Activated T-cell treated with anti-CD3 and anti-CD28 coated beads for 1 hour (primary cell): Measurements from ENCODE around the gene RSRP1.

ENCODE experiments used
- DNase-seq: peaks from one replicate; pipeline ENCODE4 v3.0.0-alpha.2; 2020; ENCODE audit warnings: low read depth

RSRP1 gene

GRCh38 chr1:25217598-25218232, 29.5 kb downstream of the RSRP1 start:
- no peak for DNase-seq

DNA sequence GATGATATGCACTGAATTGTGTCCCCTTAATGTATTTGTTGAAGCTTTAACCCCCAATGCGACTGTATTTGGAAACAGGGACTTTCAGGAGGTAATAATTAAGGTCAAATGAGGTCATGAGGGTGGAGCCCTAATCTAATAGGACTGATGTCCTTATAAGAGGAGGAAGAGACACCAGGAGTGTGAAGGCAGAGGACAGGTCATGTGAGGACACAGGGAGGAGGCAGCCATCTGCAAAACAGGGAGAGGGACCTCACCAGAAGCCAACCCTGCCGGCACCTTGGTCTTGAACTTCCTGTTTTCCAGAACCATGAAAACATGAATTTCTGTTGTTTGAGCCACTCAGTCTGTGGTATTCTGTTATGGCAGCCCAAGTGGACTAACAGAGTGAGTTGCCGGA, 30.2 kb downstream of the RSRP1 start:
- DNase-seq = no peak

GRCh38 chr1:25216123-25216522, 31.1 kb downstream of the RSRP1 start:
- no peak for DNase-seq

DNA sequence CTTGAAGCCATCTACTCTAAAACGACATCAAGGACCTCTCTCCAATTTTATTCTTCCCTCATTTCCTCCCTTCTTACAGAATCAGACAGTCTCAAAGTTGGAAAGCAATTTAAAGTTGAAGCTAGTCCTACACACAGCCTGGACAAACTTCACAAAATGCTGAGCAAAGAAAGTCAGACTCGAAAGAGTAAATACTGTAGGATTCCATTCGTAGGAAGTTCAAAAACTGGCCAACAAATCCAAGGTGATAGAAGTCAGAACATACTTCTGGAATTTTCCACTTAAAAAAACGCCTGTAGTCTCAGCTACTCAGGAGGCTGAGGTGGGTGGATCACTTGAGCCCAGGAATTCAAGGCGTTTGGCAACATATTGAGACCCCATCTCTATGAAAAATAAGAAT, 34.5 kb downstream of the RSRP1 start:
- DNase-seq = no peak

DNA sequence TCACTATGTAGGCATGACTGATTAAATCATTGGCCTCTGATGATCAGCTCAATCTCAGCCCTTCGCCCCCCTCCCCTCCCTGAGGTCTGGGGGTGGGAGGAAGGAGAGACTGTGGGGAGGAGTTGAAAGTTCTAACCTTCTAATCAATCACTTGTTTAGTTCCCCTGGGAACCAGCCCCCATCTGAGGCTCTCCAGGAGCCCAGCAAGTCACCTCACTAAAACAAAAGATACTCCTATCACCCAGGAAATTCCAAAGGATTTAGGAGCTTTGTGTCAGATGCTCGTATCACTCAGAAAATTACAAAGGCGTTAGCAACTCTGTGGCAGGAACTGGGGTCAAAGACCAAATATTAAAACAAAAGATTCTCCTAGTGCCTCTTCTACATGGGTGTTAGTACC, 36.5 kb downstream of the RSRP1 start:
- no peak for DNase-seq

- no peak for DNase-seq
Observed at GRCh38 chr1:25209516-25209915, 37.7 kb downstream of the RSRP1 start.

DNA sequence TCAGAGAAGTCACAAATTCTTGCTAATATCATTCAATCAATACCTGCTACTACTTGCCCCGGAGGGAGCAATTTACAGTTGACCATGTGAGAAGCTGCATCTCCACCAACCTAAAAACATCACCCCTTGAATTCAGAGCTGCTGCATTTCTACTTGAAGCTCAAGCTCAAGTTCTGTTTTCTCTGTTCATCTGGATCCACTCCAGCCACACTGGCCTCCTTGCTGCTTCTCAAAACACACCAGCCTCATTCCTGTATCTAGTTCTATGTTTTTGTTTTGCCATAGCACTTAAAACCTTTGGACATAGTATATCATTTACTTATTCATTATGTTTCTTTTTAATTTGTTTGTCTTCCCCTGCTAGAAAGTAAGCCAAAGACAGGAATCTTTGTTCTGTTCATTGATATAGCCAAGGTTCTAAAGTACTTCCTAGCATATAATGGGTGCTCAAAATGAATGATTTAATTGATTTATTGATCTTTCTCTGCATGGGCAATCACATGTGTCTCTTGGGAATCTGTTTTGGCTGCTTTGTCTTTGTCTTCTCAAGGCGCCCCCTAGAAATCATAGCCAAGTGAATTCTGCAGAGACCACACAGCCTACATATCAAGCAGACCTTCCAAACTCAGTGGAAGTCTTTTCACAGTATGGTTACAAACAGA, 38.6 kb downstream of the RSRP1 start:
- no peak for DNase-seq

- no peak for DNase-seq
Observed at GRCh38 chr1:25208092-25208491, 39.2 kb downstream of the RSRP1 start.

DNA sequence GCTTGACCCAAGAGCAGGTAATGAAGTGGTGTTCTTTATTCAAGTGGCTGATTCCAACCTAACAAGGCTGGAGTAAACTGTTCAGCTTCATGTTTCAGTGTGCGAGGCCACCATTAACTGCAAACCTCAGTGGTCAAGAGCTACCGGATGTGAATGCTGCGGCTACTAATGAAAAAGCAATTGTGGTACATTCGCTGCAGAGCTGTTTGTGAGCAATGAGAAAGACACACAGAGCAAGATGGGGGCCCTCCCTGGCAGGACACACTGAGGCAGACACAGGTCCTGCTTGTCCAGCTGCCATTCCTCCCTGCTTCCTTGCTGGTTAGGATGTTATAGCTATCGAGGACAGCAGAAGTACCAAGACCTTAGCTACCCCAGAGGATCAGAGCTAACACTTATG, 41.1 kb downstream of the RSRP1 start:
- no peak for DNase-seq

DNA sequence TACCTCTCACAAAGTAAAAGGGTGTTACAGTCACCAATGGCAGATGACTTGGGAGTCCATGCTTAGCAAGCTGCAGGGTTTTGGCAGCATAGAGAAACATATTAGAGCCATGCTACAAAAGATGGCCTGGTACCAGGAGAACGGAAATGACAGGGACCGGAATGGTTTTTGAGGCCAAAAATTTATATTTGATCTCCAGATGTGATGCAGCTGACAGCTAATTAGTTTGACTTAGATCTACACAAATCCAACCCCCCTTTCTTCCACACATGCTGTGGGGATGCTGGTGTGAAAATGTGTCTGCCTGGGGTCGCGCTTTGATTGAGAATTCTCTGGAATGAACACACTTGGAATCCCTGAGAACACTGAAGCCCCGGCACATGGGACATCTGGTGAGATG, 41.5 kb downstream of the RSRP1 start:
- DNase-seq = no peak

DNA sequence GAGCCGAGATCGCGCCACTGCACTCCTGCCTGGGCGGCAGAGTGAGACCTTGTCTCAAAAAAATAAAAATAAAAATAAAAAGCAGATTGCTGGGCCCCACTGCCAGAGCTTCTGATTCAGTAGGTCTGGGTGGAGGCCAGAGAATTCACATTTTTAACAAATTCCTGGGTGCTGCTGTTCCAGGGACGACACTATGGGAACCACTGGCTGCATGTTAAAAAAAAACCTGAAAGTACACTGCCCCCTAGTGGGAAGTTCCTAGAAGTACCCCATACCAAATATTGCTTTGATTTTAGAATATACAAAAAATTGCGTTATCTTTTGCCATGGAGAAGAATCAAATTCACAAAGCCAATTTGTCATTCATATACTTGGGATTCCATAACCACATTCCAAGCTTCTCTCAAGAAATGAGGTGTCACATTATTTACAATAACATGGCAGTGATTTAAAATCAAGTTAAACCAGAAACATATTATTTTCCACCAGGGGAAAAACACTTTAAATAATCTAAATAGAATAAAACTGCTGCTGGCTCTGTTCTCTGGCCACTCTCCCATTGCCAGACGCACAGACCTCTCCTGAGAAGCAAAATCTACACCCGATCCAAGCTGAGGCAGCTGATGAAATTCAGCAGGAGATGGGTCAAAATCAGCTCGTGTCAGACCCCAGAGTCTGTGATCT, 42.3 kb downstream of the RSRP1 start:
- DNase-seq = no peak

- DNase-seq = no peak
Observed at GRCh38 chr1:25201006-25201405, 46.2 kb downstream of the RSRP1 start.

DNA sequence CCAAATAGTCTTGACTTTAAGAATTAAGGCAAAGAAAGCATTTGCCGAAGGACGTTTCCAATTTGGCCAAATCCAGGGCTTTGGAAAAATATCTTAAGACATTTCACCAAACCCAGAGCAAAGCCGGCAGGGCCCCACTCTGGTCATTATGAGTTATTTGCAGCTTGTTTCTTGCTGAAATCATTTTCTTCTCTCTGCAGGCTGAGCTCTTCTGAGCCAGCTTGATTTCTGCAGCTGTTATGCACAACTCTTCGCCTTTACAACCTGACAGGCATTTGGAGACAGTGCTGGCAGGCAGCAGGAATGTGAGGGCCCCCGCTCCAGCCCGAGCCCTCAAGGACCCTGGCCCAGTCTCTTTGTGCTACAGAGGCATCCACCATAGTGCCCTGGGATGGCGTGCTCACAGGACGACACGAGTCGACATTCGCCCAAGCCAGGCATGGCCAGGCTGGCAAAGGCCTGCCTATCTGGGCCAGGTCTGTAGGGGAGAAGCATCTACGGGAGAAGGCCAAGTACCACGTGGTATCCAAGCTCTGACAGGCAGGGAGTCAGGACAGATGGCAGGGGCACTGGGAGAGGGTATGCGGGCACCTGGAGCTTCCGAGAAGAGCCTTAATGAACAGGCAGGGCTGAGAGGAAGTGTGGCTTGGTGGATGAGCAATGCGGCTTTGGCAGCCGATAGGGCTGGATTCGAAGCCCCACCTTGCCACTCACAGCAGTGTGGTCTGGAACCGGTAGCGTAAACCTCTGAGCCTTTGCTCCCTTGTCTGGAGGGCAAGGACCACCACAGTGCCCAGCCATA, 47.2 kb downstream of the RSRP1 start:
- no peak for DNase-seq

DNA sequence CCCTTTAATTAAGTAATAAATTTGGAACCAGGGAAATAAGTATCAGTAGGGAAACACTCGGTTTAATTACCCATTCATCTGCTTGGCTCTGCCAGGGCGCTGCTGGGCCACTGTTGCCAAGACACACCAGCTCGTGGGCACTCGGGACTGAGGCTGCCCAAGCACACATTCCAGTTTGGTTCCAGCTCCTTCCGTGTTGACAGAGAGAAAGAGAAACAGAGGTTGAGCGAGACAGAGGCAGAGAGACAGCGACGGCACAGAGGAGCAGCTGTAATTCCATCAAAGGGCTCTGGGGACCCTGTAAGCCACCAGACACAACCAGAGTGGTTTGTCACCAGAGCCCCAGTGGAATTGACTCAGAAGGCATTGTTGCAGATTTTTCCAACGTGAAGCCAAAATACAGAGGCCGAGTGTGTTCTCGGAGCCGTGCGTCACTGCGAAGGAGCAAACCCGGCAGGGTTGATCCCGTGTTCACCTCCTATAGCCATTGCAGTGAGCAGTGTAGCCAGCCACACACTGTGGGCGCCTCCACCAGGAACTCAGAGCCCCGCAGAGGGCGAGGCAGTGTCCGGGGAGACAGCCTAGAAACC, 48.5 kb downstream of the RSRP1 start:
- DNase-seq = no peak

DNA sequence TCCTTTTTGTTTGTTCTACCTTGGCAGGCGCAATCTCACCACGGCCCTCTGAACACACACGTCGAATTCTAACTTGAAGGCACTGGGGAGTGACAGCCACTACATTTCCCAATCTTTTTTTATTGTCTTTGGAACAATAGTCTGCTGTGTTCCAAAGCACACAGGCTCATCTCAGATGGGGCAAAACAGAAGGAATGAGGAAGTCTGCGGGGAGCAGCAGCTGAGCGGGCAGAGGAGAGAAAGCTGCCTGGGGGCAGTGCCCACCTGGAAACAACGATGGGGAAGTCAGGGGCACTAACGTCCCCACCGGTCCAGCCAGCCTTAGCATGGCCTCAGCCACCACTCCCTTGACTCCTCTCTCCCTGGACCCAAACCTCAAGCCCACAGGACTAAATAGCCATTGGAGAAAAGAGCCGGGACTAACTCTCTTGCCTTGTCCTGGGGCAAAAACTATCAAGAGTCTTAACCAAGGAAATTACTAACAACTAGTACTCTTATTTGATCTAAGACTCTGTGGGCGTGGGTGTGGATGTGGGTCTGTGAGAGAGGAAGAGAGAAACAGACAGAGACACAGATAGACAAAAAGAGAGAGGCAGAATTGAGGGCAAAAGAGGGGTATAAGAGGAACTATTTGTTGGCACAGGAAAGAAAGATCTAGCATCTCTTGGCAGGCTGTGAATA, 49.1 kb downstream of the RSRP1 start:
- no peak for DNase-seq

DNA sequence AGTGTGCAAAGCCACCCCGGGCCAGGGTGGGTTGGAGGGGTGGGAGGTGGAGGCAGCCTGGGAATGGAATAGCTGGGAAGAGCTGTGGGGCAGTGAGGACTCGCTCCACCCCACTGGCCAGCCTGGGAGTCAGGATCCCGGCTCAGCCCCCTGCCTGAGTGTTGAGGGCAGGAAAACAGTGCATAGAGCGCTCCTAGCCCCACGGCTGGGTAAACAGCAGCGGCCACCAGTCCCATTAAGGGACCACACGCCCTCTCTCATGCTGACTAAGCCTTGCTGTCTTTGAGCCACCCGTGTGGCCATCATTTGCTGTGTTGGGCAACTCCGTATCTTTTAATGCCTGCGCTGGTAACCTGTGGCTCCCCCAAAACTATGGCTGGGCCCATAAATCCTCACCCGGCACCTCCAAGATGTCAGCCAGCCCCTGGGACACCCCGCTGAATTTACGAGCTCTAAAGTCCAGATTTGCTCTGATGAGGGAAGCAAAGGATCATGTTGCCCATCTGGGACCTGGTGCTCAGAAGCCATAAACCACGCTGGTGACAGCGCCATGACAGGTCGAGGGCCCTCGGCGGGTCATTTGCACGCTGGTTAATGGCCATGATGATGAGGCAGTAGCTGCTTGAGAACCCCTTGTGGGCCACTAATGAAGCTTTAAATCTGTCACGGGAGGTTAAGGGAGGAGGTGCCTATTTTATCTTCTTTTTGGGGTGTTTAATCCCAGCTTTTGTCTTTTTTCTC, 49.8 kb downstream of the RSRP1 start:
- DNase-seq = no peak

- no peak for DNase-seq
Observed at GRCh38 chr1:25196830-25197229, 50.4 kb downstream of the RSRP1 start.

GRCh38 chr1:25195835-25196234, 51.4 kb downstream of the RSRP1 start:
- DNase-seq = no peak

GRCh38 chr1:25194572-25195020, 52.7 kb downstream of the RSRP1 start:
- no peak for DNase-seq

- DNase-seq = no peak
Observed at GRCh38 chr1:25194054-25194453, 53.2 kb downstream of the RSRP1 start.

GRCh38 chr1:25193229-25193628, 54.0 kb downstream of the RSRP1 start:
- no peak for DNase-seq
